Glomerular endothelial cell (primary cell): ENCODE data around the gene NCK2. TPM values are rescaled to one million over a fixed set of nuclear protein-coding genes. Genes with fewer than 3 reads are reported as not detected.

Experiments
- DNase-seq: peaks from one replicate; pipeline ENCODE4 v3.0.0-alpha.2; 2011; ENCODE audit warnings: low read depth, low spot score; ENCODE audit errors: extremely low read depth
- total RNA-seq: library from RNA; depleted of rRNA; stranded (reverse); fragments of >200 nt; gene quantifications from 2 replicates; pipeline ENCODE4 v1.2.3, GENCODE V29; 2015

Gene NCK2
- total RNA-seq, 1 donor from 2014 or later: 44.5 TPM

DNA sequence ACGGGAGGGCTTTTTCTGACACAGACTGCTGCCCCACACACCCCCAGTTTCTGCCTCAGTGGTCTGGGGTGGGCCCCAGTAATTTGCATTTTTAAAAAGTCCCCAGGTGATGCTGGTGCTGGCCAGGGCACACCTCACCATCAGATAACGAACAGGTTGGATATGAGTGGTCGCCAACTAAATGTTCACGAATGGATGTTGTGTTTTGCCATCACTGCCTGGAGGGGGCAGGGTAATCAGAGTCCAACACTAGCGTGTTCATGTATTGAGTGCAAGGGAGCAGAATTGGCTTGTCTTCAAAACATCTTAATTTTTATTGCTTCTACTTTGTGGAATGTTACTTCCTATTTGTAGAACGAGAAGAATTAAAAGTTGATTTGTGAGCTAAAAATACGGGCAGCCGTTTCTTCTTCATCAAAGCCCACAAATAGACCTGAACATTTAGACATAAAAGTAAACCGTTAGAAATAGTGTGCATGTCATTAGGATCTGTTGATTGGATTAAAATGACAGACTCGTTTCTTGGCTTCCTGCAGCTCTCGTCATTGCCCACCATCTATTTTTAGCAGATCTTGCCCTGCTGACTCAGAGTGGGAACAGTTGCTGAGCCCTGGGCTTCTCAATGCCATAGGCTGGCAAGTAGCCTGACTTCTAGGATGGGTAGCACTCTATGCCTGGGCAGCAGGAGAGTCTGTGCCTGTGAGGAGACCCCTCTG, 45.2 kb downstream of the NCK2 start:
- no peak for DNase-seq

DNA sequence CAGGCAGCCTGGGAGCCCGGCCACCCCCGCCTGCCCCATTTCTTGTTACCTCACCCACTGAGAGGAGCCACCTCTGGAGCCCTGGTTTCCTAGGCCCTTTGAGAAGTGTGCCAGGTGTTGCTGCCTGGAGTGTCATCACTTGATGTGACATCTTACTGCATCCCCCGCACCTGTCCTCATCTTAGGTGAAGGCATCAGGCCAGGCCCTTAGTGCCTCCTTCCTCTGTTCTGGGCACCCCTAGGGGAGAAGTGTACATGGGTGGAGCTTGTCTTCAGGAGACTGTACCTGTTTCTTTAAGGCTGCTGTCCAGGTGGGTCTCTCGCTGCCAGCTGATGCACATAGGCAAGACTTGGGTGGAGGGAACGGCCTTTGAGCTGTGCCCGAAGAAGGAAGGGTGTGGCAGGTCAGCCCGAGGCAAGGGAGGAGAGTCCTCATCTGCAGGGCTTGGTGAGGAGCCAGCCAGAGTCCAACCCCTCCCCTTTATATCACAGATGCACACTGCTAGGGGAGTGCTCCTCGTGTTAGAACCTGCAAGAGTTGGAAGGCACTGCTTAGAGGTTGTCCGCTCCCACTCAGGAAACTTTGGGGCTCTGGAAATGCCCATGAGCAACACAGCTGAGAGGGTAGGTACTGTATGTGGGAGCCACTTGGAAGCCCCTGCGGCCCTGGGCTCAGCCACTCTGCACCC, 45.9 kb downstream of the NCK2 start:
- DNase-seq: no peak

DNA sequence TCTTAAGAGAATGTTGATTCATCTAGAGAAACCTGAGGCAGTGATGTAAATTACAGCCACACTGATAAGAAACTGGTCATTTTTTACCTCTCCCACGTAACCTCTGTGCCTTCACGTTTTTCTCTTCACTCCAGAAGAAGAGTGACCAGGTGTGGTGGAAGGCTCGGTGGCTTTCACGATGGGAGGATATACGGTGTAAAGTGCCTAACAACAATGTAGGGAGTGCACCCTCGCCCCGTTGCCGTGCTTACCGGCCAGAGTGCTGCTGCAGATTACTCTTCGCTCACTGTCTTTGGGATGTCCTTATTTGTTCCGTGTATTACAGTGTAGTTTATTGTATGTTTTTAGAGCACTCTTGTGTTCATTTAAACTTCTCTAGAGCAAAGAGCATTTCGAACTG, 46.5 kb downstream of the NCK2 start:
- DNase-seq: no peak

DNA sequence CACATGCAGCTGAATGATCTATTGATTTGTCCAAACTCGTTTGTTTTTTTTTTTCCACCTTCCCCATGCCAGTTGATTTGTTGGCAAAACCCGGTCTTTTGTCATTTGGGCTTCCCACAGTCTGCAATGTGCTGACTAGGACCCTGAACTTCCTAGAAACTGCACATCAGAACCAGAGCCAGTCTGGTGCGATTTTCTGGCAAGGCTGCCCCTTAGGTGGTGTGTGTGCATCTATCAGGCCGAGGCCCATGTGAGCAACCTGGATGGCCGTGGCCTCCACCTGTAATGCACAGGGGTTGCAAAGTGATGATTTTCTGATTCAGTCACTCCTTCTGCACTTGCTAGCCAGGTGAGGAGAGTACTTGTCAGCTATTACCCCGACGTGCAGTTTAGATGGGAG, 47.8 kb downstream of the NCK2 start:
- no peak for DNase-seq

DNA sequence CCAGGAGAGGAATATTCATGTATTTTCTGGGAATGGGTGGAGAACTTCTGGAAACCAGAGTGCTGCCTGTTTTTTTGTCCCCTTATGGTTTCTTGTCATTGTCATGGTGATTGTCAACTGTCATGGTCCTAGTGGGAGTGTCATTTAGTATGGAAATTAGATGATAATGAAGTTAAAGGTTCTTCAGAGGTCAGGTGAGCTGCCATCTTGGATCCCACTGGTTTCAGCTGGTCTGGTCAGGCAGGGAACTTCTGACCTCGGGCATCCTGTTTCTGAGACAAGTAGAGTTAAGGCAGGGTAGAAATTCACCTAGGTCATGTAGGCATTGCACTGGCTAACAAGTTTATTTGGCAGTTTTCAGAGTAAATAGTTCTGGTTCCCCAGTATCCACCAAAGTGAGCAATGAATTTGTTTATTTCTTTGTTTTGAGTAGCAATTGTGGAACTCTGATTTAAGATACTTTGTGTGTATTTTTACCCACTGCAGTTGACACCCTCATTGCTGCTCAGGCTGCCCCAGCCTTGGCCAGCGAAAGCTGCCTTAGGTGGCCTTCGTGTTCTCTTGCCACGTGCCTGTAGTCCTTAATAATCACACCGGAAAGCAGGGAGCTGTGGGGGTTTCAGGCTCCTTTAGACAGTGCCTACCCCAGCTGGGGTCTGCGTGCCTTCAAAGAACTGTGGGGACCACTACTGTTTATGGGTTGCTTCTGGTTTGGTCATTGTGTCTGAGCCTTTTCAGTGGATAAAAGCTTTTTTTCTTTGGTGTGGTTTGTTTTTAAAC, 48.7 kb downstream of the NCK2 start:
- no peak for DNase-seq

DNA sequence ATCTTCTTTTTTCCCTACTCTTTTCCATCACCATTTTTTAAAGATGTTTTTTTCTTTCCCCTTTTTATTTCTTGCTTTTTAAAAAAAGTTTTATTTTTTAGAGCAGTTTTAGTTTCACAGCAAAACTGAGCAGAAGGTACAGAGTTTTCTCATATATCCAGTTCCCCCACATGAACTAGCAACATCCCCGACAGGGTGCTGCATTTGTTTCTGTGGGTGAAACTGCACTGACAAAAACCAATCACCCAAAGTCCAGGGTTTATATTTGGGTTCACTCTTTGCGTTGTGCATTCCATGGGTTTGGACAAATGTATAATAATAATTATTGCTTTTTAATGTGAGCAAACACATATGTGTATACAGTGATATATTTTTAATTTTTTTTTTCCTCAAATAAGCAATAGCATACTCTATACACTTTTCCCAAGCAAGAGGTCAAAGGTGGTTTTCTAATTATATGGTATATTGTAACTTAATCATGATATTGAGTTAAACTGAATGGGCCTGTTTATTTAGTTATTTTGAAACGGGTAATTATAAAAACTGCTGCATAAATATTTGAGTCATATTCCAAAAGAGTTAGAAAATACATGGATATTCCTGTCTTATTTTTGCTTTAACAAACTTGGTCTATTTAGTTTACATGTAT, 50.3 kb downstream of the NCK2 start:
- DNase-seq: no peak

DNA sequence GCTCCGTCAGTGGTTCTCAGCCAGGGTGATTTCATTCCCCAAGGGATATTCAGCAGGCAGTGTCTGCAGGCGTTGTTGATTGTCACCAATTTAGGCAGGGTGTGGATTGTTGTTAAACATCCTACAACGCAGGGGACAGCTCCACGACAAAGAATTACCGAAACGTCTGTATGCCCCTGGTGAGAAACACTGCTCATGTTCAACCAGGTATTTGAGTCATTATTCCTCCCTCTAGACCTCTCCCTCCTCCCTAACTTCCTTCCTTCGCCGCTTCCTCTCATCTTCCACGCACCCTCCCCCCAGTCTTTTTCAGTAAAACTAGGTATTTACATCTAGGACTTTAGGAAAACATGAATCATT, 50.8 kb downstream of the NCK2 start:
- DNase-seq: no peak

DNA sequence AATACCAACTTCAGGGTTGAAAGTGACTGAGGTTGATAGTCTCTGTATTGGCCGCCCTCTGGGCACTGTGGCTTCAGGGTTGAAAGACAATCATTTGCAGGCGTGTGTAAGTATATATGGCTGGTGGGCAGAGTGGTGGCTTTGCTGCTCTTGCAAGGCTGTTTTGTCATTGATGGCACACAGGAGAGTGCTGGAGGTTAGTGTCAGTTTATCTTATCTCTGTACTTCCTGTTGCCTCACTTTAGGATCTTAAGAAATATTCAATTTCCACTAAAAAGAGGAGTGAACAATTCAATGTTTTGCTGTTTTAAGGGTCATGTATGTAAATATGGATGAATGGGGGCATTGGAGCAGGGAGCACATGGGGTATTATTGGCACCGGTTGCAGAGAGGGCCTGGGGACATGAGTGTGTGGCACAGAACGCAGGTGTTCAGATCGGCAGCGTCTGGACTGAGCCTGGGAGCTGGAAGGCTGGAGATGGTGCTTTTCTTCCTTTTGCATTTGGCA, 51.5 kb downstream of the NCK2 start:
- DNase-seq: no peak

DNA sequence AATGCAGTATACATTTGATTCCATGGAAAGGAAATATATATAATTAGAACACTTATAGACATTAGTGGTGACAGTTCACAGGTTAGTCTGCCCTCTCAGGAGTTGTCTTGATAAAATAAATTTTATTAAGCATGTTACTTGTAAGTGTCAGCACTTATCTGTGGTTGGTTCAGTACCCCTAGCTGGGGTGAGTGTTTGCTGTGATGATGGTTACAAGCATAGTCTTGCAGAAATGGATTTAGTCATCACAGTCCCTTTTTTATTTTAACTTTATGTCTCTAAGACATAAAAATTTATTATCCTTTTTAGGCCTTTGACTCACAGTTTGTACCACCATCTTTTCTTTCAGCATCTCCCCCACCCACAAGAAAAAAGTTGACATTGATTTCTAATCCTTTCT, 52.1 kb downstream of the NCK2 start:
- DNase-seq: no peak

DNA sequence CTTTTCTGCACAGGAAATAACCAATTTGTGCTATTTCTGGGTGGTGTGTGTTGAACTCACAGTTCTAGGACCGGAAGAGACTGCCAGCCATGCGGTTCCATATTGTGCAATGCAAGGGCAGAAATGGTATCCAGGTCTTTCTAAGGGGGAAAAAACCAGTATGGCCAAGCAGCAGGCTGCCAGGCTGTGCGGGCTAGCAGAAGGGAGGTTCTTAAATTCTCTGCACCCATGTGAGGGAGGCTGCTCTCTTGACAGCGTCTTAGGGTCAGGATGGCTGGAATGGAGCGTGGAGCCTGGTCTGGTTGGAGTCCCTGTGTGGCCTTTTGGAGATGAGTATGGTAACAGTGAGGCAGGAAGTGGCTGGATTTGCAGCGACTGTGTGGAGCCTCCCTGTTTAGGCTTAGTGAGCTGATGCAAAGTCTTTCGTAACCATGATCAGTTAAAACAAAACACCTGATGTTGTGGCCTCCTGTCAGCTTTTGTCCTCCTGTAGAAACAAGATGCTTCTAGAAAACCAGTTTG, 52.6 kb downstream of the NCK2 start:
- DNase-seq: no peak

DNA sequence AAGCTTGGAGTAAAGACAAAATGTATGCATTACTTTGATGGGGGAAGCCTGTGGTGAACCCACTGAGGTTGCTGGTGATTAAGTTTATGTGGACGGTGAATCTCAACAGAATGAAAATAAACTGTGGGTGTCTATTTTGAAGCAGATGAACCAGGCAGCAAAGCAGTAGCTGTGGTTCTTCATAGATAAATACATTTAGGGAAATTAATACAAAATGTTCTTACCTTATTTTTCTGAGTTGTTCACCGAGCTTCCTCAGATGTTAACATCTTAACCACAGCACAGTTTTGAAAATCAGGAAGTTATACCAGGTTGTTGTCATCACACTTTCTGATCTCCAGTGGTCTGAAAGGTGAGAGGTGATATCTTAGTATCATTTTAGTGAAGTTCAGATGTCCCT, 53.9 kb downstream of the NCK2 start:
- DNase-seq: no peak

DNA sequence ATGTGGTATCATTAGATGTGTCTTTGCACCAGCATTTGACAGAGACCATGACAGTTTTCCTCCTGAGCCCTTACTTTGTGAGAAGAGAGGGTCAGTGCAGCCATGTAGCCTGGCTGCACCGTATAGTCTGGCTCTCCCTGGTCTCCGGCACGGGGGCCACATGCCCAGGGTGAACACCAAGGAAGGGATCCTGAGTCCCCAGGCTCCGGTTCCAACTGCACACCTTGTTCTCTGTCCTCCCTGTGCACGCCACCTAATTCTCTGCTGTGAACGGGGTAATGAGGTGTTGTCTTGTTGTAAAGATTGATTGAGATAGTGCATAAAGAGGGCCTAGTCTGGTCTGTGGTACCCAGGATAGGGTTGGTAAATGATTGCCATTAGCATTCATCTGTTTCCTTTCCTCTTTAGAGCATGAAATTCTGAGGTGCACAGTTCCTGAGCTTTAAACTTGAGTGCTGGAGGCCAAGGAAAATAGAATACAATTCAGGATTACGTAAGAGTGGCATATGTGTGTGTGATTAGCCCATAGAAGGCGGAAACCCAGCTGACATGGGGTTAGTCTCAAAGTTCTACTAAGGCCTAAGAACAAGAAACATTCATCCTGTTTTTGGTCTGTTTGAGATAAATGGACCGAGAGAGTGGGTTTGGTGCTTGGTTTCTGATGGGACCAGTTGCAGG, 55.5 kb downstream of the NCK2 start:
- DNase-seq: no peak

DNA sequence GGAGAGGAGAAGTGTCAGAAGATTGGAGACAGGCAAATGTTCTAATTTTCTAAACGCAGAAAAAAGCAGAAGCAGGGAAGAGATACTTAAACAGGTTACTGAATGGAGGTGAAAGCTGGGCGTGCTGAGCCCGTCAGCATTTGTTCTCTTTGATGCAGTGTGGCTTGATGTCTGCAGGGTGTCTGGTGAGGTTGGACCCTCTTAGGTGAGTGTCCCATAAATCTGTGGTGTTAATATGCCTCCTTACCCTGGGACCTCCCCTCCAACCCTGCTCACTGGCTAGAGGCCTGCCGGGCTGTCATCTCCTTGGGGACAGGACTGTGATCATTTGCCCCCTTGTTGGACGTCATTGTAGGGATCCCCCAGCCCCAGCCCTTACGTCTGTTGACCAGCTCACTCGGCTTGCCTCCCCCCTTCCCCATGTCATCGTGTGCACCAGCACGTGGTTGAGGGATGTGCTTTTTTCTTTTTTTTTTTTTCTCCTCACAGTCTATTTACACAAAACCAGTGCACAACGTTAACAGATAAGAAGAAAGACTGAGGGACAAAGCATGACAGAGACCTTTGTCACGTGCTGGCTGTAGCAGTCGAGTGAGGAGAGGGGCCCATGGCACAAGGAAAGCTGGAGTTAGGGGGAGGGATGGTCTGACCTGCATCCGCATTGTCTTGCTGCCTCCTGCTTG, 56.4 kb downstream of the NCK2 start:
- DNase-seq: no peak

DNA sequence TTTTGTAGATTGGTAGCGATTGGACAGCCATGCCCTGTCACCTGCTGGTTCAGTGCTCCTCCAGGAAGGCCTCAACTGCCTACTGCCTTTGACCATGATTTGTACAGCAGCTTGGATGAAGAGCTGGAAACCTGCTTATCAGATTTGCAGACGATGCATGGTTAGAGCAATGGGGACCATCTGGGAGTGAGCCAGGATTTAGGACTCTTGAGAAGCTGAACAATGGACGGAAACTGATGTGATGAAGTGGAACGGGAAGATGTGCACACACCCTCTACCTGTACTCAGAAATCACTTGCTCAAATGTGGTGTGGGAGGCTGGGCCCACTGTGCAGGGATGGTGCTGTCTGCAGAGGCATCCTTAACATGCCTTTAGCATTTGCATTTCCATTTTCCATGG, 57.2 kb downstream of the NCK2 start:
- no peak for DNase-seq

DNA sequence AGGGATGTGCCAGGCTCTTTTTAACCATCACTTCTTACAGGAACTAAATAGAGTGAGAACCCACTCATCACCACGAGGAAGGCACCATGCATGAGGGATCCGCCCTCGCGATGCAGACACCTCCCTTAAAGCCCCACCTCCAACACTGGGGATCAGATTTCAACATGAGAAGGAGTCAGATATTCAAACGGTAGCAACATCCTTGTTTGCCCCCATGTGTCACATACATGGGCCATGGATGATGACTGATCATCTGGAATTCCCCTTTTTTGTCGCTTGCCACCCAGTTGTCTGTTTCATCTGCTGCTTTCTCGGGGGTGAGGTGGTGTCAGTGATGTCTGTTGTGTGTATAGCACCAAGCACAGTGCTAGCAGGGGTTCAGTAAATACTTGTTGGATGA, 57.9 kb downstream of the NCK2 start:
- no peak for DNase-seq

DNA sequence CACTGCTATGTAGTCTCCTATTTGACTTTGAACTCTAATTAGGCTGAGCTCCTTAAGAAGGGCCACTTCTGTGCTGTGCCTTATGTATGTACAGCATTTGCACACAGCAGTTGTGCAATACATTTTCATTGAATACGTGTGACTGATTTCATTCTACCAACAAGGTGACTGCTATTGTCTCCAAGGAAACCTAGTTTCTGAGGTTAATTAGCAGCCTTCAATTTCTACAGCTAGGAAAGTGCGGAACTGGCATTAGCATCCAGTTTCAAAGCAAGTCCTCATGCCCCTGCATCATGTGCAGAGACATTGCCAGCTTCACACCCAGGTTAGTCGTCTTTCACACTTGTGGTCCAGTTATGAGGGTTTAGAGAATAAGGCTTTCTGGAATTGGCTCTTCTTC, 58.6 kb downstream of the NCK2 start:
- no peak for DNase-seq

DNA sequence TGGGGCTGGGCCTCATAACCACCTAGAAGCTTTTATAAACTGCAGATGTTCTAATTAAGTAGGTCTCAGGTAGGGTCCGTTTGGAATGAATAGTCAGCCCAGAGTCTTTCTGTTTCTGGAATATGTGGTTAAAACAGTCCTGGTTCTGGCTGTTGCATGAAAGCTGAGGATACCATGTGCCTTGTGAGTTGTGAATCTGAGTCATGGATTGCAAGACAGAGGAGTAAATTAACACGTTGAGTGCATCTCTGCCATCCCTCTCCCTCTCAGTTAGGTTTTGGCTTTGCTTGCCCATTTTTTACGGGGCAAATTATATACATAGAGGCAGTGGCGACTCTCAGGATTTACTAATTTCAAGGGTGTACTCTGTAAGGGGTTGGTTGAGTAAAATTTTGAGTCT, 59.1 kb downstream of the NCK2 start:
- DNase-seq: no peak

DNA sequence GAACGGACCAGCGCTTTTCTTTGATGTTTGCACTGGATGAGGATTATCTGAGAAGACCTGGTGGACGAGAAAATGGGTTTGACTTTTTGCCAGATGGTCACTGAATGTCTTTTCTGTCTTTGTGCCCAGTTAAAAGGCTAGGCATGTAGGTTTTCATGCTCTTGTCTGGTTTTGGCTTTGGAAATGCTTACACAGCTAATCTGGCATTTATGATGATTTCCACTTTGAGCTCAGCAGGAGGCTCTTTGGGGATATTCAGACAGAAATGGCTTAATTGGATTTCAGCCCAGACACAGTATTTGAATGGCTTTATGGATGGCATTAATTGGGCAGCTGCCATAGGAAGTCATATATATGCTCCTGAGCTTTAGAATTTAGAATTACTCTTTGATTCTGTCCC, 59.6 kb downstream of the NCK2 start:
- no peak for DNase-seq

DNA sequence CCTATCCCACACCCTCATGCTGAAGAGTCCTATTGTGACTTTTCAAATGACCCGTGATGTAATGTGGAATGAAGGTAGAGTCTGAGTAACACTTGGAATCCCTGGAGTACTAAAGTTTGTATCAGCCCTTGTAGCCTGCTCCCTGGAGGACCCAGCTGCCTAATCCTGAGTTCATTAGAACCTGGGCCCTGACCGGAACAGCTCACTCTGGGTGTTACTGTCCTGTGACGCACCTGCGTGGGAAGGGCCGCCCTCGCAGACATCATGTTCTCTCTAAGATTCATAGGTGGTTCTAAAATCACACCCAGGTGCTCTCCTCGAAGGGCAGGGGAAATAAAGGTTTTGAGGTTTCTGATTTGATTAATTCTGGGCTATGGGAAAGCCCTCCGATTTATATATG, 62.3 kb downstream of the NCK2 start:
- DNase-seq: no peak
